ENCODE data around the gene AGPAT4. TPM values are rescaled to one million over a fixed set of nuclear protein-coding genes. Genes with fewer than 3 reads are reported as not detected.

Gene AGPAT4
- total RNA-seq, 1 experiment from 2014 or later: 2.4 TPM

DNA sequence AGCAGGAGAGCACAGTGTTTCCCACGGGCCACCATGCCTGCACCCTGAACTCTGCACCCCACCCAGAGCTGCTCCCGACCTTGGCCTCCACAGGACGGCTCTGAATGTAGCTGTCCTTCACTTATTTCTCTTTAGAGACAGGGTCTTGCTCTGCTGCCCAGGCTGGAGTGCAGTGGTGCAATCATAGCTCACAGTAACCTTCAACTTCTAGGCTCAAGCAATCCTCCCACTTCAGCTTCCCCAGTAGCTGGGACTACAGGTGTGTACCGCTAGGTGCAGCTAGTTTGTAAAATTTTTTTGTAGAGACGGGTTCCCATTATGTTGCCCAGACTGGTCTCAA, 130.9 kb downstream of the AGPAT4 start:
- DNase-seq (ENCODE audit: extremely low read depth, low read depth): no peak

- no peak for DNase-seq (ENCODE audit: extremely low read depth, low read depth)
Measured at GRCh38 chr6:161141173-161141572, 132.7 kb downstream of the AGPAT4 start.

- DNase-seq (ENCODE audit: extremely low read depth, low read depth): no peak
Measured at GRCh38 chr6:161140554-161140875, 133.3 kb downstream of the AGPAT4 start.

DNA sequence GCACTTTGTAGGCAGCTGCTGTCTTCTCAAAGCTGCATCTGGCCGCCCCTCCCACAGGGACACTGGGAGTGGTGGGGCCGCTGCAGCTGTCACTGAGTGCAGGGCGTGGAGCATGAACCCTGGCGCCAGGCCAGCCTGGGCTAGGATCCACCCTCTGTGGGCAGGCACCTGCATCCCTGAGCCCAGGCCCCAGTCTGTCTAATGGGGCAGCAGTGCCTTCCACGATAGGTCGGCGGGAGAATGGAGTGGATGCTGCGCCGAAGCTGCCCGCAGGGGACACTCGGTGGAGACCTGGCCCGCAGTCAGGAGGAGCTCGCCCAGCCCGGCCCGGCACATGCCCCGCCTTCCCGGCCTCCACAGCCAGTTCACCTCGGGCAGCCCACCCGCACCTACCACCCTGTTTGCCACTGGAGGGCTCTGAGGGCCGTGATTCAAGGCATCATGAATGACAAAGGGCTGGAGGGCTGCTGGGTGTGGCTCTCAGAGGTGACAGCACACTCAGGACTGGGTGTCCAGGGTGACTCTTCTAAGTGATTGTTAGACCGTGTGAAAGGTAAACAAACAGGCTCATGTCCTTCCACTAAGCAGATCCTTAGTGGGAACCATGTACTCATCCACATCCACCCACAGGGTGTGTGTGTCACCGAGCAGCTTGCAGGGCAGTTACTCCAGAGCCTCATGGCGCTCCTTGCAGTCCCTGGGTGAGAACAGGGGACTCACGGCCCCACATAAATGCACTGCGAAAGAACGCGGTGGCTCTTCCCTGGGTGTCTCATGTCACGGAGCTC, 133.9 kb downstream of the AGPAT4 start:
- no peak for DNase-seq (ENCODE audit: extremely low read depth, low read depth)

DNA sequence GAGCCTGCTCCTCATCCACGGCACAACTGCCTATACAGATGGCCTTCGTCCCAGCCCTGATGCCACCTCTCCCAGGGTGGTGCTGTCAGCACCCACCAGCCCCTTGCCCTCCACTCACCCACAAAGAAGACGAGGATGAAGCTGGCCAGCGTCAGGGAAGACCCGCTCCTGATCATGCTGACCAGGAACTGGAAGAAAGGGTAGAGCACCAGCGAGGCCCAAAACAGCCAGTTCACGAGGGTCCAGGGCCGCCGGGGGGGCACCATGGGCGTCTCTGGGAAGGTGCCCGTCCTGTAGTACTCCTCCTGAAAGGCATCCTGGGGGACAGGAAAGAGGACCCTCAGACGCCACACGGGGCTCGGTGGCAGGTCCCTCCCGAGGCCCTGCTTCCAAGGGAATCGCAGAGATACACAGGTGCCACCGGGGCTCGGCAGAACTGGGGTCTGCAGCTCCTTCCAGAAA, 134.5 kb downstream of the AGPAT4 start:
- no peak for DNase-seq (ENCODE audit: extremely low read depth, low read depth)

- DNase-seq (ENCODE audit: extremely low read depth, low read depth): no peak
Measured at GRCh38 chr6:161138543-161139303, 135.1 kb downstream of the AGPAT4 start.

- no peak for DNase-seq (ENCODE audit: extremely low read depth, low read depth)
Measured at GRCh38 chr6:161137839-161138542, 135.9 kb downstream of the AGPAT4 start.

DNA sequence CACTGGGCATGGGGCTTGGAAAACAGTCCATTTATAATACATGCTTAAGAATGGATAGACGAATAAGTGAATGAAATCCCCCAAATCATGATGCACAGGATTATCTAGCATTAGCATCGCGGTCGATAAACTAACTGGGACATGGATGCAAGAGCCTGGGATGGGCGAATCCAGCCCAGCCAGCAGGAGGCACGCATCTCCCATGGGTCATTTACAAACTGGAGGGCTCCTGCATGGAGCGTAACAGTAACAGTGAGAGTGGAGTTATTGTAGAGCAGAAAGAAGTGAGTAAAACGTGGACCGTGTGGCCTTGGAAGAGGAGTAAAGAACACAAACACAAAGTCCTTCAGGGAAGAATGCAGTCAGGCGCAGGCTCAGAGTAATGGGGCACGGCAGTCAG, 136.5 kb downstream of the AGPAT4 start:
- DNase-seq (ENCODE audit: extremely low read depth, low read depth): no peak

DNA sequence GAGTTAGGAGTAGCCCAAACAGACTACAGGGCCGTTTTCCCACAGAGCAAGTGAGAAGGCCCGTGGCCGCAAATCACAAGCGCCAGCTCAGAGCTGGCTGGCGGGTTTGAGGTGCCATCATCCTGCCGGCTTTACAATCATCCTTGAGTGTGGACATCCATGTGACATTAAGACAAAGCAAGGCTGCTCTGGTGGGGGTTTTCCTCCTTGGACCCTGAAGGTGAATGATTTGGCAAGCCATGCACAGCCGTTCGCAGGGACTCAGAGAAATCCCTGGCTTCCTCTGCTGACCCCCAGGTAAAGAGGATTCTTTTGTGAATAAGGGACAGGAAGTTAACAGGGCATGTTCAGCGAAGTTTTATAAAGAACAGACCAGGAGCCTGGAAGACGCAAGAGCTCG, 137.2 kb downstream of the AGPAT4 start:
- DNase-seq (ENCODE audit: extremely low read depth, low read depth): no peak

GRCh38 chr6:161135695-161136591, 137.9 kb downstream of the AGPAT4 start:
- no peak for DNase-seq (ENCODE audit: extremely low read depth, low read depth)

- no peak for DNase-seq (ENCODE audit: extremely low read depth, low read depth)
Measured at GRCh38 chr6:161134550-161135298, 139.1 kb downstream of the AGPAT4 start.

- no peak for DNase-seq (ENCODE audit: extremely low read depth, low read depth)
Measured at GRCh38 chr6:161133963-161134362, 139.9 kb downstream of the AGPAT4 start.

DNA sequence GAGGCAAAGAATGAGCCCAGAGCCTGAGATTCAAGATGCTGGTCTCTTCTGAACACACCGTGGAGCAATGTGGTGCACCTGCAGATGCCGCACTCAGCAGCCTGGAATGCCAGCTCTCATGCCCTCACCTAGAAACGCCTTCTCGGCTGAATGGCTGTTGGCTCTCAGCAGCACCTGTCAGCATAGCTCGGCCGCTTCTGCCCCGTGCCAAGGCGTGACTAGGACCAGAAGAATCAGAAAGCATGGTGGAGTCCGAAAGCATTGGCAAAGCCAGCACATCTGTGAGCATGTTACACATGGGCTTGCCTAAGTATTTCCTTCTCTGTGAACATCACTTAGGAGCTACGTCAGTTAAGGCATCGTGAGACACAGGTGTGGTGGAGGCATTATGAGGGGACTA, 141.5 kb downstream of the AGPAT4 start:
- DNase-seq (ENCODE audit: extremely low read depth, low read depth): no peak

DNA sequence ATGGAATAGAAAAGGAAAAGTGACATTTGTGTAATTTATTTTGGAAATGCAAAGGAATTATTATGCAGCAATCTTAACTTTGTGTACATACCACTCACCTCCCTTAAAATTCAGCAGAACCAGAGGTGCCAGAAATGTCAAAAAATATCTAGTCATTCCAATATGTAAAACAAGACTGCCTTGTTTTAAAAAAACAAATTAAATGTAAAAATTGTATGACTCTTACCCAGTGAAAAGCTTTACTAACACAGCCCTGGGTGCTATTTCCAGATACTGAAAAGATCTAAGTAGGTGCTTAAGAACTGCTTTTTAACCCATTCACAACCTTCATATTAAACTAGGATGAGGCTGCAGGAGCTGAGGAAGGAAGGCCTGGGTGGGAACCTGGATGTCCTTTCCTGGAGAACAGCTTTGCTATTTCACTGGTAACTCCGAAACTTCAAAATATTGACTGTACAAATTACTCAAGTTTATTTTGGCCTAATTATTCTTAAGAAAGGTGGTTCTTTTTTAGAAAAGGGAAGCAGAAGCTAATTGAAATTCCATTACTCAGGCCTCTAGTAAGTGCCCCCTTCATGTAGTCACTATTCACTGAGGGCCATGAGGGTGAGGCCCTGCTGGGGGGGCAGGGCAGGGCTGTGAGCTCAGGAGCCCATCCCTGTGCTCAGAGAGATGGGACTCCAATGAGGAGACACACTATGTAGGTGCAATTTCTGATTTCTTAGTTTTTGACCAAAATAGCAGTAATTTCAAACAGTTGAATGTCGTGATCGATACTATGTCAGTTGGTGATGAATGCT, 142.7 kb downstream of the AGPAT4 start:
- no peak for DNase-seq (ENCODE audit: extremely low read depth, low read depth)

DNA sequence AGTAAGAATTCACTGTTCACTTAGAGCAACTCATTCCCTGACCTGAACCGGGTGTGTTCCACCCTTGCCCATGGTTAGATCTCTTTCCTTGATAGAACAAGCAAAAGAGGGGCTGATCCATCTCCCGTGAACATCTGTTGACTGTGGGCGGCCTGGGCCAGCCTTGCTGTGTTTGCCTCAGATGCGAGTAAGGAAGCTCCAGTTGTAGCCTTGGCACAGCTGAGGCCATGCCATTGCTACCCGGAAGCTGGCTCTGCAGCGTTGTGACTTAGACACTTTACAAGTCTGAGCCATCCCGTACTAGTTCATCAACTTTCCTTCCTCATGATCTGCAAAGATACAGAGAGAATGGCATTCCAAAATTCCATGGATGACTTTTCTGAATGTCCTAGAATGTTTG, 143.3 kb downstream of the AGPAT4 start:
- DNase-seq (ENCODE audit: extremely low read depth, low read depth): no peak

- DNase-seq (ENCODE audit: extremely low read depth, low read depth): peak; percentile 49
Measured at GRCh38 chr6:161128680-161129196, 145.1 kb downstream of the AGPAT4 start.

DNA sequence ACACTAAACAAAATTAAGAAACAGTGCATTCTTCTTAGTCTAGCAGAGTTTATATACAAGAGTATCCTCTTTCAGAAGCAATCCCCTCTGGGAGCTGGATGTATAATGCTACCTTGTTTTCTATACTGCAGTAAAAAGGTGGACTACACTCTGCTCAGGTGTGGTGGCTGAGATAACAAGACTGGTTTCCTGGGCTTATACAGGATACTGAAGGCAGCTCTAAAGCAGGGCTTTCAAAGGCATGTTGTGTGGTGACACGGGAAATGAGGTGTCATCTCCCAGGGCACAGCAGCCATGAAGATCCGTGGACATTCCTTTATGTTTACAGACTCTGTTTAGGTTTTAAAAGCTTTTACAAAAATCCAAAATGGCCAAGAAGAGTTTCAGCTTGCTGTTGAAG, 145.6 kb downstream of the AGPAT4 start:
- no peak for DNase-seq (ENCODE audit: extremely low read depth, low read depth)

DNA sequence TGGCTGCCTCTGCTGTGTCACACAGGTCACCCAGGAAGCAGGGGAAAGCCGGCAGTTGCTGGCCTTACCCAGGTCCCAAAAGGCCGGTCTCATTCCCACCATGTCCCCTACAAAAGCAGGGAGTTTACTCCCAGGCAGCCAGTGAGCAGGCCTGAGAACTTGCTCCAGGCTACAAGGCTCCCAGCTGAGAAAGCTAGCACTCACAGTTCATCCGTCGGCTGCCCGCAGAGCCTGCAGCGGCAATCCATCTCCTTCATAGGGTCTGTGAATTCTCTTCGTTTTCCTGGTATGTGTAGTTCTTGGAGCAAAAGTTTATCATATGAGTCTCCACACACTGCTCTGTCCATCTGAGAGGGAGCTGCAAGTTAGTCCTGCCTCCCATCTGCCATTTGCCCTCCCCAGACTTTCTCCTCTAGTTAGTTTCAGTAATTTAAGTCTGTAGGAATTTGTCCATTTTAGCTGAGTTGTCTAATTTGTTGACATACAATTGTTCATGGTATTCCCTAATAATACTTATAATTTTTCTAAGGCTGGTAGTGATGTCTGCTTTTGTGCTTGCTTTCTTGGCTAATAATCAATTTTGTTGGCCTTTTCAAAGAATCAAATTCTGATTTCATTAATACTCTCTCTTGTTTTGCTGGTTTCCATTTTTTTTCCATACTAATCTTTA, 146.7 kb downstream of the AGPAT4 start:
- no peak for DNase-seq (ENCODE audit: extremely low read depth, low read depth)

All from NCI-H460 (cell line).